ENCODE measurements around the gene DGKI.

The DGKI gene

DNA sequence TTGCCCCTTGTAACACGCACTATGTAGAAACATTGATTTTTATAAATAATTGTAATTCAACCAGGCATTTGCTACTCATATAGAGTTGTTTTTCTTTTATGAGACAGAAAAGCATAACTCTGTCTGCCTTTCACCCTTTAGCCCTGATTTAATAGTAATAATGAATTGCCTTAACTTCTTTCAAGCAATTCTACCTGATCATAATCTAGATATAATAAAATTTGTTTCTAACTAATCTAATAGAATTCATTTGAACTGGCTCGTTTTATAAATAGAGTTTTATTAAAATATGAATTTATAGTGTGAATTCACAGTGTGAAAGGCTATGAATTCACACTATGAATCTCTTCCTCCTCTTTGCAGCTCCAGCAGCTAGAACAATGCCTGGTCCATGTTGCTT is 319.1 kb downstream of the DGKI start:
- no peak overlapping the region for H3K4me3 ChIP-seq (ENCODE audit: low read depth, low read length)
- no peaks in the 10 kb centered on the region for H3K4me1 ChIP-seq (ENCODE audit: control insufficient read depth, insufficient read depth, low read length)
- no peaks in the 10 kb centered on the region for H3K36me3 ChIP-seq (ENCODE audit: control insufficient read depth, insufficient read depth, low read length)
- no peaks in the 10 kb centered on the region for H3K9me3 ChIP-seq (ENCODE audit: control insufficient read depth, insufficient read depth, low read length)
- H3K9ac ChIP-seq (ENCODE audit: low read depth, low read length), result no peak overlapping the region
- no peaks in the 10 kb centered on the region for H3K27me3 ChIP-seq (ENCODE audit: control insufficient read depth, insufficient read depth, low read length)

GRCh38 chr7:137523171-137523570 is 323.6 kb downstream of the DGKI start:
- Histone ChIP-seq H3K9me3 (ENCODE audit: control insufficient read depth, insufficient read depth, low read length) (no peaks in the 10 kb centered on the region), H3K36me3 (ENCODE audit: control insufficient read depth, insufficient read depth, low read length) (no peaks in the 10 kb centered on the region), H3K27me3 (ENCODE audit: control insufficient read depth, insufficient read depth, low read length) (no peaks in the 10 kb centered on the region), H3K4me1 (ENCODE audit: control insufficient read depth, insufficient read depth, low read length) (no peaks in the 10 kb centered on the region), H3K4me3 (ENCODE audit: low read depth, low read length) (no peak overlapping the region), H3K9ac (ENCODE audit: low read depth, low read length) (no peak overlapping the region)

DNA sequence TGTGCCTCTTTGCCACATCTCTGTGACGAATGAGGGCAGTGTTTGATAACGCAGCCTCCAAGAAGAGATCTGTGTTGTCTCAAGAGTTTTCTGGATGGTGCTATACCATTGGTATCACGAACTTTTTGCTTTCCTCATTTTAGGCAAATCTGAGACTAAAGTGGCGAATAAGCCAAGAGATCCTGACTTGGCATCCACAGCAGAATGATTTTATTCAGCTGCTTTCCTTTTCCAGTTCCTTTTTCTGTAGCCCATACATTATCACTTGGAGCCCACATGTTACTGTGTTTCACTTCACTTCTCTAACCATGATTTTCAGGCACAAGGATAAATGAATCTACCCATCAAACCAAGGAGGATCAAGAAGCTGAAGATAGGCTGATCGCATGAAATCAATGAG is 325.3 kb downstream of the DGKI start:
- H3K9ac ChIP-seq (ENCODE audit: low read depth, low read length), result no peak overlapping the region

DNA sequence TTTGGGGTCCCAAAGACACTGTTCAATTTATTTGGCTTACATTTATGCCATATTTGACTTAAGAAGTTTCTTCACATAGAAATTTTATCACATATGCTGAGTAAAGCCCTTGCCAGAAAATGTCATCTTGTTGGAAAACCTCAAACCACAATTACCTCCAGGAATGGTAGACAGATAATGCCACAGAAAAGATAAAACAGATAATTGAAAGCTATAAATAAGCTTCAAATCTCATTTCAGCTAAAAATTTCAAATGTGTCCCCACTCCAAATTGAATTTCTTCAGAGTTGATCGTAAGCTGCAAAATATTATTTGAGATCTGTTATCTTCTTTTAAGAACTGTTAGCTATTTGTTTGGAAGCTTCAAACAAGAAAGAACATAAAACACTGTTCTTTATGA is 326.8 kb downstream of the DGKI start:
- H3K36me3 ChIP-seq (ENCODE audit: control insufficient read depth, insufficient read depth, low read length), result no peaks in the 10 kb centered on the region
- no peaks in the 10 kb centered on the region for H3K4me1 ChIP-seq (ENCODE audit: control insufficient read depth, insufficient read depth, low read length)
- H3K9me3 ChIP-seq (ENCODE audit: control insufficient read depth, insufficient read depth, low read length), result no peaks in the 10 kb centered on the region
- H3K4me3 ChIP-seq (ENCODE audit: low read depth, low read length), result no peak overlapping the region
- H3K9ac ChIP-seq (ENCODE audit: low read depth, low read length), result no peak overlapping the region
- no peaks in the 10 kb centered on the region for H3K27me3 ChIP-seq (ENCODE audit: control insufficient read depth, insufficient read depth, low read length)

More for the DNA sequence above, 325.3 kb downstream of the DGKI start:
- no peaks in the 10 kb centered on the region for H3K27me3 ChIP-seq (ENCODE audit: control insufficient read depth, insufficient read depth, low read length)
- H3K4me1 ChIP-seq (ENCODE audit: control insufficient read depth, insufficient read depth, low read length), result no peaks in the 10 kb centered on the region
- no peaks in the 10 kb centered on the region for H3K36me3 ChIP-seq (ENCODE audit: control insufficient read depth, insufficient read depth, low read length)
- H3K9me3 ChIP-seq (ENCODE audit: control insufficient read depth, insufficient read depth, low read length), result no peaks in the 10 kb centered on the region
- H3K4me3 ChIP-seq (ENCODE audit: low read depth, low read length), result no peak overlapping the region

DNA sequence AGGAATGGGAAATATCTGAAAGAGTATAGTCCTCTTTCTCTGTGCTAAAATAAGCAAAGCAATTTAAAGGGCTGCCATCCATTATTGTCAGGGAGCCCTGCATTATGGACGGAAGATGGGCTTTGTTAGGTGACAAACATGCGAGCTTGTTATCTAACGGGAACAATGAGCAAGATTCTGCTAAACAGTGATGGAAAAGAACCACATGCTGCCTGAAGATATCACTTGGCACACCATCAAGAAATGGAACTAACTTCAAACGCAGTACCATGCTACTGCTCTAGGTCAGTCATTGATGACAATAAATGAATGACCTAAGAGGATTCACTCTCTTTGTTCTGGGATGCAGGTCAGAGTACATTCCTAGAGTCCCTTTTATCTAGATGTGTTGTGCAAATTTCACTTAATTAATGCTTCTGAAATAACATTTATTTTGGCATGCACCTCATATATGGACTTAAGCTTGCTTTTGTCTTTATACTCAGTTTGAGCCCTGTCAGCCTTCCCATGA is 327.5 kb downstream of the DGKI start:
- H3K4me1 ChIP-seq (ENCODE audit: control insufficient read depth, insufficient read depth, low read length), result no peaks in the 10 kb centered on the region
- no peaks in the 10 kb centered on the region for H3K27me3 ChIP-seq (ENCODE audit: control insufficient read depth, insufficient read depth, low read length)
- H3K9ac ChIP-seq (ENCODE audit: low read depth, low read length), result no peak overlapping the region
- no peak overlapping the region for H3K4me3 ChIP-seq (ENCODE audit: low read depth, low read length)
- H3K36me3 ChIP-seq (ENCODE audit: control insufficient read depth, insufficient read depth, low read length), result no peaks in the 10 kb centered on the region
- no peaks in the 10 kb centered on the region for H3K9me3 ChIP-seq (ENCODE audit: control insufficient read depth, insufficient read depth, low read length)

DNA sequence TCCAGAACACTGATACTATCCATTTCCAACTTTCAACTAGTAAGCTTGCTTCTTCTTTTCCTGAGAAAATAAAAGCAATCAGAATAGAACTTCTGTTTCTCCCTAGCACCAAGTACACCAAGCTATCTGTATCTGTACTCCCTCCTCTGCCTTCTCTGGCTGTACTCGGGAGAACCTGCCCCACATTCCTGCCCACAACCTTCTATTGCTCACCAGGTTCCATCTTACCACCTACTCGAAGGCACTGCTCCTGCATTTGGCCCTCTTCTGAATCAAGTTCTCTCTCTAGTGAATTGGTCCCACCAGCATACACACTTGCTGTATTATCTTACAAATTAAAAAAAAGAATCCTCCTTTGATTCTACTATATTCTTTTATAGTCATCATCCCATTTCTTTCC is 333.7 kb downstream of the DGKI start:
- Histone ChIP-seq H3K4me1 (ENCODE audit: control insufficient read depth, insufficient read depth, low read length) (peaks cover 3% of the 10 kb centered on the region), H3K4me3 (ENCODE audit: low read depth, low read length) (no peak overlapping the region), H3K9me3 (ENCODE audit: control insufficient read depth, insufficient read depth, low read length) (no peaks in the 10 kb centered on the region), H3K9ac (ENCODE audit: low read depth, low read length) (no peak overlapping the region), H3K27me3 (ENCODE audit: control insufficient read depth, insufficient read depth, low read length) (no peaks in the 10 kb centered on the region), H3K36me3 (ENCODE audit: control insufficient read depth, insufficient read depth, low read length) (no peaks in the 10 kb centered on the region)

GRCh38 chr7:137507096-137507495 is 339.7 kb downstream of the DGKI start:
- Histone ChIP-seq H3K9me3 (ENCODE audit: control insufficient read depth, insufficient read depth, low read length) (no peaks in the 10 kb centered on the region), H3K36me3 (ENCODE audit: control insufficient read depth, insufficient read depth, low read length) (no peaks in the 10 kb centered on the region), H3K27me3 (ENCODE audit: control insufficient read depth, insufficient read depth, low read length) (no peaks in the 10 kb centered on the region), H3K4me3 (ENCODE audit: low read depth, low read length) (no peak overlapping the region), H3K9ac (ENCODE audit: low read depth, low read length) (no peak overlapping the region), H3K4me1 (ENCODE audit: control insufficient read depth, insufficient read depth, low read length) (peaks cover 3% of the 10 kb centered on the region)

- peaks cover 3% of the 10 kb centered on the region for H3K4me1 ChIP-seq (ENCODE audit: control insufficient read depth, insufficient read depth, low read length)
- H3K9me3 ChIP-seq (ENCODE audit: control insufficient read depth, insufficient read depth, low read length), result no peaks in the 10 kb centered on the region
- H3K36me3 ChIP-seq (ENCODE audit: control insufficient read depth, insufficient read depth, low read length), result no peaks in the 10 kb centered on the region
- no peaks in the 10 kb centered on the region for H3K27me3 ChIP-seq (ENCODE audit: control insufficient read depth, insufficient read depth, low read length)
- H3K9ac ChIP-seq (ENCODE audit: low read depth, low read length), result no peak overlapping the region
- no peak overlapping the region for H3K4me3 ChIP-seq (ENCODE audit: low read depth, low read length)
Observed at GRCh38 chr7:137506031-137506430, 340.7 kb downstream of the DGKI start.

DNA sequence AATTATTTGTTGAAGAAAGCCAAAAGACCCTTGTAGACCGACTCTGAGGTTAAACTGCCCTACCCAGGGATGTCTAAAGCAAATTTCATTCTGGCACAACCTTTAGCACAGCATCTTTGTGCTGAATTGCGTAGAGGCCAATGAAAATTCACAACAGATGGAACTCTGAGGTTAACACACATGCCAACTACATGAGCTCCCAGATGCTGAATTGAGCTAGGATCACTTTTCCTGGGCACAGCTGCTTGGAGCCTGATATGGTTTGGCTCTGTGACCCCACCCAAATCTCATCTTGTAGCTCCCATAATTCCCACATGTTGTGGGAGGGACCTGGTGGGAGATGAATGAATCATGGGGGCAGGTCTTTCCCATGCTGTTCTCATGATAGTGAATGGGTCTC is 345.2 kb downstream of the DGKI start:
- no peak overlapping the region for H3K4me3 ChIP-seq (ENCODE audit: low read depth, low read length)
- no peaks in the 10 kb centered on the region for H3K9me3 ChIP-seq (ENCODE audit: control insufficient read depth, insufficient read depth, low read length)
- H3K9ac ChIP-seq (ENCODE audit: low read depth, low read length), result no peak overlapping the region
- no peaks in the 10 kb centered on the region for H3K27me3 ChIP-seq (ENCODE audit: control insufficient read depth, insufficient read depth, low read length)
- no peaks in the 10 kb centered on the region for H3K4me1 ChIP-seq (ENCODE audit: control insufficient read depth, insufficient read depth, low read length)
- H3K36me3 ChIP-seq (ENCODE audit: control insufficient read depth, insufficient read depth, low read length), result no peaks in the 10 kb centered on the region

DNA sequence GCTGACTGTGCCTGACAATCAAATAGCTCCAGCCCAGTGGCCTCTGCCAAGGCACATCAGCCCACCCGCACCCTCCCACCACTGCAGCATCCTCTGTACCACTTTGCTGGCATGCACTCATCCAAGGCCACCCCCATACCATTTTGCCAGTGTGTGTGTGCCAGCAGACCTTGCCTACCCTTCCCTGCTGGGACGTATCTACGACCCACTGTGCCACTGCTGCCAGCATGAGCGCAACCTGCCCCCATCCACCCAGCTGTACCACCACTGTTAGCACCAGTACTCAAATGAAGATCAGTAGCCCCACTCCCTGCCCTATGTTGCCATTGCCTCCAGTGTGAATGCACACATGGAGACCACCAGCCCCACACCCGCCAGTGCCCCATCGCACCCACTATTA is 353.9 kb downstream of the DGKI start:
- H3K9me3 ChIP-seq (ENCODE audit: control insufficient read depth, insufficient read depth, low read length), result no peaks in the 10 kb centered on the region
- no peaks in the 10 kb centered on the region for H3K36me3 ChIP-seq (ENCODE audit: control insufficient read depth, insufficient read depth, low read length)
- no peaks in the 10 kb centered on the region for H3K27me3 ChIP-seq (ENCODE audit: control insufficient read depth, insufficient read depth, low read length)
- no peak overlapping the region for H3K9ac ChIP-seq (ENCODE audit: low read depth, low read length)
- H3K4me1 ChIP-seq (ENCODE audit: control insufficient read depth, insufficient read depth, low read length), result no peaks in the 10 kb centered on the region
- no peak overlapping the region for H3K4me3 ChIP-seq (ENCODE audit: low read depth, low read length)

- H3K9ac ChIP-seq (ENCODE audit: low read depth, low read length), result no peak overlapping the region
- no peaks in the 10 kb centered on the region for H3K36me3 ChIP-seq (ENCODE audit: control insufficient read depth, insufficient read depth, low read length)
- H3K4me1 ChIP-seq (ENCODE audit: control insufficient read depth, insufficient read depth, low read length), result no peaks in the 10 kb centered on the region
- no peak overlapping the region for H3K4me3 ChIP-seq (ENCODE audit: low read depth, low read length)
- no peaks in the 10 kb centered on the region for H3K9me3 ChIP-seq (ENCODE audit: control insufficient read depth, insufficient read depth, low read length)
- H3K27me3 ChIP-seq (ENCODE audit: control insufficient read depth, insufficient read depth, low read length), result no peaks in the 10 kb centered on the region
Observed at GRCh38 chr7:137489880-137490279, 356.9 kb downstream of the DGKI start.

DNA sequence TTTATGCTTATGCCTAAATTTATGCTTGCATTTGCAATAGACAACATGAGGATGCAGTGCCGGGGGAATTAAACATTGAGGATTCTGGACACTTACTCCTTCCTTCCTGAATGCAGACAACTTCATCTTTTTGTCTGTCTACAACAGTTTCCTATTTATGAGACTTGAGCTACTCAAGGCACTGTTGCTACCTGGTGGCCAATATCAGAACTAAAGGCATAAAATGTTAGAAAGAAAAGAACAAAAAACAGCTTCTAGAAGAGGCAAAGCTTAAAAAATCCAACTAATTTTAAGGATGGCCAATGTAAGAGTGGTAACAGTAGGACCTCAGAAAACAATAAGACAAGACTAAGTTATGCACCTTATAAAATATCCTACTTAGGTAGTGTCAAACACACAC is 358.7 kb downstream of the DGKI start:
- Histone ChIP-seq H3K36me3 (ENCODE audit: control insufficient read depth, insufficient read depth, low read length) (no peaks in the 10 kb centered on the region), H3K9ac (ENCODE audit: low read depth, low read length) (no peak overlapping the region), H3K4me1 (ENCODE audit: control insufficient read depth, insufficient read depth, low read length) (no peaks in the 10 kb centered on the region), H3K27me3 (ENCODE audit: control insufficient read depth, insufficient read depth, low read length) (no peaks in the 10 kb centered on the region), H3K4me3 (ENCODE audit: low read depth, low read length) (no peak overlapping the region), H3K9me3 (ENCODE audit: control insufficient read depth, insufficient read depth, low read length) (no peaks in the 10 kb centered on the region)

GRCh38 chr7:137485818-137486217 is 361.0 kb downstream of the DGKI start:
- Histone ChIP-seq H3K9me3 (ENCODE audit: control insufficient read depth, insufficient read depth, low read length) (no peaks in the 10 kb centered on the region), H3K27me3 (ENCODE audit: control insufficient read depth, insufficient read depth, low read length) (no peaks in the 10 kb centered on the region), H3K36me3 (ENCODE audit: control insufficient read depth, insufficient read depth, low read length) (no peaks in the 10 kb centered on the region), H3K4me1 (ENCODE audit: control insufficient read depth, insufficient read depth, low read length) (no peaks in the 10 kb centered on the region), H3K4me3 (ENCODE audit: low read depth, low read length) (no peak overlapping the region), H3K9ac (ENCODE audit: low read depth, low read length) (no peak overlapping the region)

Data from iPS-15b (cell line).